SK-N-SH treated with all-trans-retinoic acid at 6 μM for 48 hours (cell line): ENCODE measurements around the gene VSIR.

Source experiments
- ATAC-seq: fragments of 200-7000 bp; cut with Tn5 transposase; 3 replicates; pipeline ENCODE4 v1.9.1; 2020; ENCODE audit warnings: mild to moderate bottlenecking, moderate library complexity
- ARNTL ChIP-seq: fragments of 450-650 bp; formaldehyde crosslinking; IDR thresholded peaks from 2 replicates; pipeline ENCODE4 v1.5.0; 2020; ENCODE audit warnings: low read depth, mild to moderate bottlenecking, moderate library complexity, borderline replicate concordance
- BACH2 ChIP-seq: fragments of 250-450 bp; sonication (Bioruptor Pico); IDR thresholded peaks from 2 replicates; pipeline ENCODE4 v1.9.0; 2021; ENCODE audit warnings: mild to moderate bottlenecking, borderline replicate concordance
- CSDC2 ChIP-seq: fragments of 250-450 bp; sonication (Bioruptor Pico); IDR thresholded peaks from 2 replicates; pipeline ENCODE4 v1.5.0; 2020; ENCODE audit warnings: mild to moderate bottlenecking, moderate library complexity
- ESRRG ChIP-seq: fragments of 250-450 bp; sonication (Bioruptor Pico); IDR thresholded peaks from 2 replicates; pipeline ENCODE4 v1.6.1; 2021; ENCODE audit warnings: mild to moderate bottlenecking
- GLIS3 ChIP-seq: fragments of 250-450 bp; sonication (Bioruptor Pico); IDR thresholded peaks from 2 replicates; pipeline ENCODE4 v1.5.0; 2020; ENCODE audit warnings: mild to moderate bottlenecking, moderate library complexity
- OSR1 ChIP-seq: fragments of 250-450 bp; sonication (Bioruptor Pico); IDR thresholded peaks from 2 replicates; pipeline ENCODE4 v1.8.0; 2022; ENCODE audit warnings: moderate library complexity, mild to moderate bottlenecking, inconsistent platforms
- PPARA ChIP-seq: fragments of 250-450 bp; sonication (Bioruptor Pico); IDR thresholded peaks from 2 replicates; pipeline ENCODE4 v1.5.0; 2020; ENCODE audit warnings: mild to moderate bottlenecking, borderline replicate concordance
- RARB ChIP-seq: fragments of 250-450 bp; sonication (Bioruptor Pico); IDR thresholded peaks from 2 replicates; pipeline ENCODE4 v1.8.0; 2021; ENCODE audit warnings: mild to moderate bottlenecking, moderate library complexity
- TCF4 ChIP-seq: fragments of 250-450 bp; sonication (Bioruptor Pico); IDR thresholded peaks from 2 replicates; pipeline ENCODE4 v1.8.0; 2021; ENCODE audit warnings: mild to moderate bottlenecking, moderate library complexity, borderline replicate concordance
- TOX ChIP-seq: fragments of 250-450 bp; sonication (Bioruptor Pico); IDR thresholded peaks from 2 replicates; pipeline ENCODE4 v1.8.0; 2021; ENCODE audit warnings: mild to moderate bottlenecking, moderate library complexity, borderline replicate concordance
- ZC3H10 ChIP-seq: fragments of 250-450 bp; sonication (Bioruptor Pico); IDR thresholded peaks from 2 replicates; pipeline ENCODE4 v1.5.1; 2021; ENCODE audit warnings: mild to moderate bottlenecking, moderate library complexity
- ZNF565 ChIP-seq: fragments of 450-650 bp; formaldehyde crosslinking; conservative IDR thresholded peaks from 2 replicates; pipeline ENCODE4 v1.5.0; 2020; ENCODE audit warnings: low read depth, mild to moderate bottlenecking, moderate library complexity
- ZNF70 ChIP-seq: fragments of 450-650 bp; formaldehyde crosslinking; IDR thresholded peaks from 2 replicates; pipeline ENCODE4 v1.5.0; 2020; ENCODE audit warnings: mild to moderate bottlenecking, moderate library complexity
- ZNF8 ChIP-seq: fragments of 450-650 bp; formaldehyde crosslinking; IDR thresholded peaks from 2 replicates; pipeline ENCODE4 v1.5.0; 2020; ENCODE audit warnings: mild to moderate bottlenecking, moderate library complexity
- TF ChIP-seq, protein P1 (sequence below): fragments of 250-450 bp; sonication (Bioruptor Pico); IDR thresholded peaks from 2 replicates; pipeline ENCODE4 v1.5.1; 2020; ENCODE audit warnings: low read depth, mild to moderate bottlenecking, moderate library complexity
- TF ChIP-seq, protein P2 (sequence below): fragments of 250-450 bp; sonication (Bioruptor Pico); IDR thresholded peaks from 2 replicates; pipeline ENCODE4 v1.5.0; 2020; ENCODE audit warnings: mild to moderate bottlenecking, moderate library complexity
- TF ChIP-seq, protein P3 (sequence below): fragments of 250-450 bp; sonication (Bioruptor Pico); IDR thresholded peaks from 2 replicates; pipeline ENCODE4 v1.5.1; 2021; ENCODE audit warnings: mild to moderate bottlenecking, moderate library complexity
- TF ChIP-seq, protein P4 (sequence below): fragments of 250-450 bp; sonication (Bioruptor Pico); IDR thresholded peaks from 2 replicates; pipeline ENCODE4 v1.8.0; 2021; ENCODE audit warnings: low read depth, mild to moderate bottlenecking, moderate library complexity, borderline replicate concordance

VSIR gene

DNA sequence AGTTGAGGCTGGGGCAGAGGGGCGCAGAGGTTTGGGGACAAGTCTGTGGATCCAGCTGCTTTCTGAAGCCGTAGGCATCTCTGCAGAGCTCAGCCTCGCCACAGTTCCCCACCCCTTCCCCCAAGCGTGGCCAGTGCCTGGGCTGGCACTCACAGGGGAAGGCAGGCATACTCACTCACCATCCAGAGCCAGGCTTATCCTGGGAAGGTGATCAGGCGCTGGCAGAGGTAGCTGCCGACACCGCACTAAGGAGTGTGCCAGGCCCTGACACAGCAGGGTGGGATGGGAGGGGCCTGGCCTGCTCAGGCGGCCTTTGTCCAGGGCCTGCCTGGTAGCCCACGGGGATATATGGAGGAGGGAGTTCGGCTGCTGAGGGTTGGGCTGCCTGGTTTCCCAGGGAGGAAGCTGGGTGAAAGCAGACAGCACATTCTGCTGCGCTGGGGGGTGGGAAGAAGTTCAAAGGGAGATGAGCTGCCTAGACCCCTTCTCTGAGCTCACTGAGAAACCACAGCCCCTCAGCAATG, 15.9 kb downstream of the VSIR start:
- no peak; the same call in 2 of the 3 replicates for ATAC-seq
- no peak for TF ChIP-seq ZC3H10 (CRISPR knock-in tag)
- TF ChIP-seq ZNF565 = no peak
- no peak for TF ChIP-seq CSDC2 (CRISPR knock-in tag)
- TF ChIP-seq PPARA (CRISPR knock-in tag) = no peak
- no peak for TF ChIP-seq TOX
- no peak for TF ChIP-seq ARNTL (CRISPR knock-in tag)
- TF ChIP-seq, protein P1, sequence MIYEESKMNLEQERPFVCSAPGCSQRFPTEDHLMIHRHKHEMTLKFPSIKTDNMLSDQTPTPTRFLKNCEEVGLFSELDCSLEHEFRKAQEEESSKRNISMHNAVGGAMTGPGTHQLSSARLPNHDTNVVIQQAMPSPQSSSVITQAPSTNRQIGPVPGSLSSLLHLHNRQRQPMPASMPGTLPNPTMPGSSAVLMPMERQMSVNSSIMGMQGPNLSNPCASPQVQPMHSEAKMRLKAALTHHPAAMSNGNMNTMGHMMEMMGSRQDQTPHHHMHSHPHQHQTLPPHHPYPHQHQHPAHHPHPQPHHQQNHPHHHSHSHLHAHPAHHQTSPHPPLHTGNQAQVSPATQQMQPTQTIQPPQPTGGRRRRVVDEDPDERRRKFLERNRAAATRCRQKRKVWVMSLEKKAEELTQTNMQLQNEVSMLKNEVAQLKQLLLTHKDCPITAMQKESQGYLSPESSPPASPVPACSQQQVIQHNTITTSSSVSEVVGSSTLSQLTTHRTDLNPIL (CRISPR knock-in tag) = no peak
- no peak for TF ChIP-seq BACH2 (CRISPR knock-in tag)
- no peak for TF ChIP-seq ZNF70 (CRISPR knock-in tag)
- no peak for TF ChIP-seq ESRRG (CRISPR knock-in tag)

DNA sequence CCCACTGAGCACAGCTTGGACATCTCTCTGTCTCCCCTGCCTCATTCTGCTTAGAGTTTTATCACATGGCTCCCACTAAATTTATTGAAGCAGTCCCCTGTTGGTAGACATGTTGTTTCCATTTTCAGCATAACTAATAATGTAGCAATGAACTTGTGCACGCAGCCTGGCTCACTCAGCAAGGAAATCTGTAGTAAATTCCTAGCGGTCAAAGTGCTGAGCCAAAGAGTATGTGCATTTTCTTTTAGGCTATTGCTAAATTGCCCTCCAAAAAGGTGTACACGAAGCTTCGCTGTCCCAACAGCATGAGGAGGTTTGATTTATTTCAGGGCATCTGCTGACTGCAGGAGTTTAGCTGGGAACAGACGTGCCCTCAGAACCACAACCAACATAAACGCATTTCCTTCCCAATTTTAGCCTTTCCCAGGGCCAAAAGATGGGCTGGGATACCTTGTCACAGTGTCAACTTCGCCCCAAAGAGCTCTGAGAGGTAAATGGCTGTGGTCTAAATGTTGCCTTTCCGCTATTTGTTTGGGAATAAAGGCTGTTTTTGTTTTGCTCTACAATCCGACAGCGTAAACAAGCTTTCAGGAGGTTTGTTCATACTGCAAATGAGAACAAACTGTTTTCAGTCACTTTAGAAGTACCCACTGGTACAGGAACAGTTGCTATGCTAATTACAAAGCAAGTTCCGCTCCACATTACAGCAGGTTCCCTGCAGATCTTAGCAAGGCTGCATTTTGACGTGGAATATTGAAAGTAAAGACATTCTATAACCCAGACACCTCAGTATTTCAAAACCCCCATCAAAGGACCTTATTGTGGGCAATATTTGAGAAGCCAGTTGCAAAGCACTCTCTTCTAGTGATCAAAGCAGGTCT, 16.8 kb downstream of the VSIR start:
- TF ChIP-seq ZNF8 (CRISPR knock-in tag) (no peak), ARNTL (CRISPR knock-in tag) (no peak), TCF4 (CRISPR knock-in tag) (no peak), ZC3H10 (CRISPR knock-in tag) (no peak), BACH2 (CRISPR knock-in tag) (no peak), CSDC2 (CRISPR knock-in tag) (no peak), GLIS3 (CRISPR knock-in tag) (no peak), ZNF70 (CRISPR knock-in tag) (no peak), TOX (no peak), RARB (CRISPR knock-in tag) (no peak)
- TF ChIP-seq, protein P2, sequence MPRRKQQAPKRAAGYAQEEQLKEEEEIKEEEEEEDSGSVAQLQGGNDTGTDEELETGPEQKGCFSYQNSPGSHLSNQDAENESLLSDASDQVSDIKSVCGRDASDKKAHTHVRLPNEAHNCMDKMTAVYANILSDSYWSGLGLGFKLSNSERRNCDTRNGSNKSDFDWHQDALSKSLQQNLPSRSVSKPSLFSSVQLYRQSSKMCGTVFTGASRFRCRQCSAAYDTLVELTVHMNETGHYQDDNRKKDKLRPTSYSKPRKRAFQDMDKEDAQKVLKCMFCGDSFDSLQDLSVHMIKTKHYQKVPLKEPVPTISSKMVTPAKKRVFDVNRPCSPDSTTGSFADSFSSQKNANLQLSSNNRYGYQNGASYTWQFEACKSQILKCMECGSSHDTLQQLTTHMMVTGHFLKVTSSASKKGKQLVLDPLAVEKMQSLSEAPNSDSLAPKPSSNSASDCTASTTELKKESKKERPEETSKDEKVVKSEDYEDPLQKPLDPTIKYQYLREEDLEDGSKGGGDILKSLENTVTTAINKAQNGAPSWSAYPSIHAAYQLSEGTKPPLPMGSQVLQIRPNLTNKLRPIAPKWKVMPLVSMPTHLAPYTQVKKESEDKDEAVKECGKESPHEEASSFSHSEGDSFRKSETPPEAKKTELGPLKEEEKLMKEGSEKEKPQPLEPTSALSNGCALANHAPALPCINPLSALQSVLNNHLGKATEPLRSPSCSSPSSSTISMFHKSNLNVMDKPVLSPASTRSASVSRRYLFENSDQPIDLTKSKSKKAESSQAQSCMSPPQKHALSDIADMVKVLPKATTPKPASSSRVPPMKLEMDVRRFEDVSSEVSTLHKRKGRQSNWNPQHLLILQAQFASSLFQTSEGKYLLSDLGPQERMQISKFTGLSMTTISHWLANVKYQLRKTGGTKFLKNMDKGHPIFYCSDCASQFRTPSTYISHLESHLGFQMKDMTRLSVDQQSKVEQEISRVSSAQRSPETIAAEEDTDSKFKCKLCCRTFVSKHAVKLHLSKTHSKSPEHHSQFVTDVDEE (CRISPR knock-in tag) = no peak
- TF ChIP-seq, protein P3, sequence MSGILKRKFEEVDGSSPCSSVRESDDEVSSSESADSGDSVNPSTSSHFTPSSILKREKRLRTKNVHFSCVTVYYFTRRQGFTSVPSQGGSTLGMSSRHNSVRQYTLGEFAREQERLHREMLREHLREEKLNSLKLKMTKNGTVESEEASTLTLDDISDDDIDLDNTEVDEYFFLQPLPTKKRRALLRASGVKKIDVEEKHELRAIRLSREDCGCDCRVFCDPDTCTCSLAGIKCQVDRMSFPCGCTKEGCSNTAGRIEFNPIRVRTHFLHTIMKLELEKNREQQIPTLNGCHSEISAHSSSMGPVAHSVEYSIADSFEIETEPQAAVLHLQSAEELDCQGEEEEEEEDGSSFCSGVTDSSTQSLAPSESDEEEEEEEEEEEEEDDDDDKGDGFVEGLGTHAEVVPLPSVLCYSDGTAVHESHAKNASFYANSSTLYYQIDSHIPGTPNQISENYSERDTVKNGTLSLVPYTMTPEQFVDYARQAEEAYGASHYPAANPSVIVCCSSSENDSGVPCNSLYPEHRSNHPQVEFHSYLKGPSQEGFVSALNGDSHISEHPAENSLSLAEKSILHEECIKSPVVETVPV (CRISPR knock-in tag) = no peak
- TF ChIP-seq, protein P1 (CRISPR knock-in tag) = no peak
- TF ChIP-seq, protein P4, sequence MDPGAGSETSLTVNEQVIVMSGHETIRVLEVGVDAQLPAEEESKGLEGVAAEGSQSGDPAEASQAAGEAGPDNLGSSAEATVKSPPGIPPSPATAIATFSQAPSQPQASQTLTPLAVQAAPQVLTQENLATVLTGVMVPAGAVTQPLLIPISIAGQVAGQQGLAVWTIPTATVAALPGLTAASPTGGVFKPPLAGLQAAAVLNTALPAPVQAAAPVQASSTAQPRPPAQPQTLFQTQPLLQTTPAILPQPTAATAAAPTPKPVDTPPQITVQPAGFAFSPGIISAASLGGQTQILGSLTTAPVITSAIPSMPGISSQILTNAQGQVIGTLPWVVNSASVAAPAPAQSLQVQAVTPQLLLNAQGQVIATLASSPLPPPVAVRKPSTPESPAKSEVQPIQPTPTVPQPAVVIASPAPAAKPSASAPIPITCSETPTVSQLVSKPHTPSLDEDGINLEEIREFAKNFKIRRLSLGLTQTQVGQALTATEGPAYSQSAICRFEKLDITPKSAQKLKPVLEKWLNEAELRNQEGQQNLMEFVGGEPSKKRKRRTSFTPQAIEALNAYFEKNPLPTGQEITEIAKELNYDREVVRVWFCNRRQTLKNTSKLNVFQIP (CRISPR knock-in tag) = no peak
- ATAC-seq = no peak

DNA sequence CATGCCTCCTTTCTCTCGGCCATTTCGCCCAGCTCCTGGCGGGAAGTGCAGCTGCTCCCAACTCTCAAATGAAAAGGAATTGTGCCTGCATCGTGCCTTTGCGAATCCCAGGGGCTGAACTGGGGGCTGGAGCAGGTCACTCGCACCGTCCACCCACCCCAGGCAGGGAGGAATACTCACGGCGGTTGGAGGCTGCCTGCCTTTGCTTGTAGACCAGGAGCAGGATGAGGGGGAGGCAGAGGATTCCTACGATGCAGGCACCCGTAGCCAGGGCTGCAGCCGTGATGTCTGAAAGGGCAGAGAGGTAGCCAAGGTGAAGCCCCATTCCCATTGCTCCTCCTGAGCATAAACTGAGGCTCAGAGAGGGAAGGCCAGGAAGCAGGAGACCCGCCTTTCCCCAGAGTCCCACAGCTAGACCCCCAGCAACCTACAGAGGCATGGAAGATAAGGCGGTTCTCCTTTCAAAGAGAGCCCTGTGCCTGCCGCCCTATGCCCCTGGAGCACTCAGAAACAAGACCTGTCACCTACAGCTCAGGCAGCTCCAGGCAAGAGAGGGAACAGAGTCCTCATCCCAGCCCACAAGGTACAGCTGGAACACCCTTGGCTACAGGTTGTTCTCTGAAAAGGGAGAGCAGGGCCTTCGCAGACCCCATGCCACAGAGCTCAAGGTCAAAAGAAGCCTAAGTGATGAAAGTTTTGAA, 18.0 kb downstream of the VSIR start:
- ATAC-seq = no peak
- TF ChIP-seq ZNF70 (CRISPR knock-in tag) (no peak), RARB (CRISPR knock-in tag) (no peak), ARNTL (CRISPR knock-in tag) (no peak), OSR1 (CRISPR knock-in tag) (no peak), ESRRG (CRISPR knock-in tag) (no peak), ZNF565 (no peak), CSDC2 (CRISPR knock-in tag) (no peak)
- TF ChIP-seq, protein P3 (CRISPR knock-in tag) = no peak
- TF ChIP-seq, protein P1 (CRISPR knock-in tag) = no peak
- TF ChIP-seq, protein P2 (CRISPR knock-in tag) = no peak
